Thyroid gland (tissue), 4 donors: Measurements from ENCODE around the gene NGEF. TPM values are rescaled to one million over a fixed set of nuclear protein-coding genes. Genes with fewer than 3 reads are reported as not detected.

ENCODE experiments used
- DNase-seq, 2 donors: peaks; one replicate each; pipeline ENCODE4 v3.0.0-alpha.2; 2019
- H3K27ac ChIP-seq, 3 donors: fragments of 200-600 bp; sonication (generic); 1 replicate in 2 of 3; 2 replicates in 1 of 3; pipeline ENCODE4 v1.5.1; 2016 to 2019; ENCODE audit warnings: mild to moderate bottlenecking in 1 of 3, moderate library complexity in 1 of 3
- H3K27me3 ChIP-seq: fragments of 200-600 bp; sonication (generic); one replicate; pipeline ENCODE4 v1.5.1; 2019
- H3K36me3 ChIP-seq, 2 donors: fragments of 200-600 bp; sonication (generic); one replicate each; pipeline ENCODE4 v1.5.1; 2016 to 2019
- H3K4me1 ChIP-seq, 2 donors: fragments of 200-600 bp; sonication (generic); one replicate each; pipeline ENCODE4 v1.5.1; 2017 to 2019
- H3K4me3 ChIP-seq, 3 donors: fragments of 200-600 bp; sonication (generic); replicated peaks in 1 of 3; 1 replicate in 2 of 3; 2 replicates in 1 of 3; pipeline ENCODE4 v1.5.1; 2016; ENCODE audit warnings: mild to moderate bottlenecking in 1 of 3
- H3K9me3 ChIP-seq: fragments of 200-600 bp; sonication (generic); one replicate; pipeline ENCODE4 v1.5.1; 2017
- CTCF ChIP-seq, 6 experiments: fragments of 200-600 bp in 3 of 6; fragments of 450-650 bp in 3 of 6; sonication (generic) in 3 of 6; IDR thresholded peaks; one replicate each; pipeline ENCODE4 v1.5.1; 2016 to 2019; ENCODE audit warnings: antibody characterized with exemption in 6 of 6, mild to moderate bottlenecking in 2 of 6, inconsistent platforms in 1 of 6, moderate library complexity in 1 of 6
- POLR2A ChIP-seq, 2 donors: fragments of 450-650 bp; IDR thresholded peaks; one replicate each; pipeline ENCODE4 v1.6.1; 2017; ENCODE audit warnings: antibody characterized with exemption in 2 of 2, mild to moderate bottlenecking in 2 of 2, moderate library complexity in 1 of 2
- WGBS, 2 donors: methylation state at CpG; one replicate each; pipeline ENCODE4 v1.1.5; 2017; 5-methylcytosine and 5-hydroxymethylcytosine counted together
- intact Hi-C: fragments of 100-400 bp; cut with DNase I; formaldehyde crosslinking; loops from one replicate; pipeline ENCODE4 v1.15.1; 2023
- total RNA-seq, 4 donors: library from RNA; depleted of rRNA; stranded (reverse); fragments of >200 nt; gene quantifications; one replicate each; pipeline ENCODE4 v1.2.3, GENCODE V29; 2016

NGEF gene
- total RNA-seq, 4 donors from 2014 or later: 0.11 to 2.1 TPM; not detected in 2

GRCh38 chr2:232850039-232850438 lies 163.0 kb downstream of the NGEF start:
- H3K4me1 ChIP-seq: no peaks in the 10 kb centered on the region
- peaks cover 48 to 62% of the 10 kb centered on the region in 2 donors for H3K36me3 ChIP-seq
- no peak overlapping the region for H3K27ac ChIP-seq
- H3K9me3 ChIP-seq: no peaks in the 10 kb centered on the region
- intact Hi-C loops: loop anchor here (10.0 kb wide), 1 partner anchor 405 kb away; the partner anchor contains the start of gene ATG16L1
- TF ChIP-seq POLR2A (IDR thresholded peaks at IDR 0.05) (no peak), CTCF (IDR thresholded peaks at IDR 0.05) (no peak)
- DNase-seq: no peak
- 94 to 96% methylated on average over 3 of the region's 3 CpGs for WGBS, 2 donors
- H3K27me3 ChIP-seq: no peaks in the 10 kb centered on the region
- H3K4me3 ChIP-seq: no peak overlapping the region

GRCh38 chr2:232846055-232846454 lies 167.0 kb downstream of the NGEF start:
- peaks cover 64 to 75% of the 10 kb centered on the region in 2 donors for H3K36me3 ChIP-seq
- TF ChIP-seq CTCF (IDR thresholded peaks at IDR 0.05) (no peak), POLR2A (IDR thresholded peaks at IDR 0.05) (no peak)
- intact Hi-C loops: no loop called here
- no peaks in the 10 kb centered on the region for H3K27me3 ChIP-seq
- H3K9me3 ChIP-seq: no peaks in the 10 kb centered on the region
- H3K4me3 ChIP-seq: no peak overlapping the region
- no peak for DNase-seq
- H3K27ac ChIP-seq: no peak overlapping the region
- H3K4me1 ChIP-seq: no peaks in the 10 kb centered on the region

GRCh38 chr2:232843834-232844233 lies 169.2 kb downstream of the NGEF start:
- intact Hi-C loops: no loop called here
- H3K27me3 ChIP-seq: no peaks in the 10 kb centered on the region
- no peaks in the 10 kb centered on the region for H3K4me1 ChIP-seq
- H3K9me3 ChIP-seq: no peaks in the 10 kb centered on the region
- TF ChIP-seq CTCF (IDR thresholded peaks at IDR 0.05): no peak
- TF ChIP-seq POLR2A (IDR thresholded peaks at IDR 0.05): no peak
- 90 to 94% methylated on average over 3 of the region's 3 CpGs for WGBS, 2 donors
- no peak for DNase-seq
- no peak overlapping the region for H3K27ac ChIP-seq
- H3K36me3 ChIP-seq: peaks cover 48 to 67% of the 10 kb centered on the region in 2 donors
- H3K4me3 ChIP-seq: no peak overlapping the region

- Histone ChIP-seq H3K27ac (no peak overlapping the region), H3K27me3 (no peaks in the 10 kb centered on the region), H3K4me3 (no peak overlapping the region), H3K9me3 (no peaks in the 10 kb centered on the region), H3K4me1 (peaks cover 0 to 3% of the 10 kb centered on the region in 2 donors), H3K36me3 (peaks cover 42 to 61% of the 10 kb centered on the region in 2 donors)
- WGBS, 2 donors: 61 to 70% methylated on average over 2 of the region's 2 CpGs
- intact Hi-C loops: no loop called here
- DNase-seq: no peak
- TF ChIP-seq CTCF (IDR thresholded peaks at IDR 0.05) (no peak), POLR2A (IDR thresholded peaks at IDR 0.05) (no peak)
Observed at GRCh38 chr2:232842689-232843088, 170.4 kb downstream of the NGEF start.

- intact Hi-C loops: no loop called here
- TF ChIP-seq CTCF (IDR thresholded peaks at IDR 0.05) (no peak), POLR2A (IDR thresholded peaks at IDR 0.05) (no peak)
Observed at GRCh38 chr2:232839411-232840079, 173.5 kb downstream of the NGEF start.

More at GRCh38 chr2:232839411-232840079, 173.5 kb downstream of the NGEF start:
- no peaks in the 10 kb centered on the region for H3K9me3 ChIP-seq
- peaks cover 26 to 41% of the 10 kb centered on the region in 2 donors for H3K36me3 ChIP-seq
- peak; percentile 21 to 43 for DNase-seq
- H3K27me3 ChIP-seq: no peaks in the 10 kb centered on the region
- H3K4me3 ChIP-seq: no peak overlapping the region
- 37 to 44% methylated on average over 9 of the region's 9 CpGs for WGBS, 2 donors
- no peak overlapping the region for H3K27ac ChIP-seq
- peaks cover 0 to 3% of the 10 kb centered on the region in 2 donors for H3K4me1 ChIP-seq
